ENCODE measurements around the gene TLR4.
A peak's percentile ranks its signal among the peaks of the same experiment; 100 is the strongest.

Gene TLR4

DNA sequence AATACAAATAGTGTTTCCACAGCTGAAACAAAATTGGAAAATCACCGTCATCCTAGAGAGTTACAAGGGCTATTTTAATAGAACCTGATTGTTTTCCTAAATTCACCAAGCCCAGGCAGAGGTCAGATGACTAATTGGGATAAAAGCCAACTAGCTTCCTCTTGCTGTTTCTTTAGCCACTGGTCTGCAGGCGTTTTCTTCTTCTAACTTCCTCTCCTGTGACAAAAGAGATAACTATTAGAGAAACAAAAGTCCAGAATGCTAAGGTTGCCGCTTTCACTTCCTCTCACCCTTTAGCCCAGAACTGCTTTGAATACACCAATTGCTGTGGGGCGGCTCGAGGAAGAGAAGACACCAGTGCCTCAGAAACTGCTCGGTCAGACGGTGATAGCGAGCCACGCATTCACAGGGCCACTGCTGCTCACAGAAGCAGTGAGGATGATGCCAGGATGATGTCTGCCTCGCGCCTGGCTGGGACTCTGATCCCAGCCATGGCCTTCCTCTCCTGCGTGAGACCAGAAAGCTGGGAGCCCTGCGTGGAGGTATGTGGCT, at the start of gene TLR4:
Gene TLR4 (plus strand): TSS at position 380 of the 552 bp plus-strand sequence. CDS start 70 bp downstream, at position 450.
- peak within 1 kb of the TSS; percentile 69 to 96 (median 80) for H3K4me3 ChIP-seq (ENCODE audit: low read depth in 1 of 5, low read length in 5 of 5)
- no peaks in the 10 kb centered on the region for H3K9me3 ChIP-seq (ENCODE audit: control insufficient read depth in 5 of 5, low read length in 5 of 5)
- H3K27ac ChIP-seq (ENCODE audit: low read depth, low read length), result peak within 1 kb of the TSS; percentile 91
- H3K36me3 ChIP-seq (ENCODE audit: control insufficient read depth in 5 of 5, insufficient read depth in 5 of 5, low read length in 5 of 5), result peaks cover 3 to 11% (median 7%) of the 10 kb centered on the region in 5 donors
- H3K27me3 ChIP-seq (ENCODE audit: control insufficient read depth in 5 of 5, insufficient read depth in 4 of 5, low read length in 5 of 5), result no peaks in the 10 kb centered on the region
- H3K9ac ChIP-seq (ENCODE audit: low read length in 5 of 5), result peak within 1 kb of the TSS; percentile 25 to 82 (median 80)
- peaks cover 7 to 52% (median 42%) of the 10 kb centered on the region in 5 donors for H3K4me1 ChIP-seq (ENCODE audit: control insufficient read depth in 5 of 5, insufficient read depth in 5 of 5, low read length in 5 of 5)

- Histone ChIP-seq H3K4me1 (ENCODE audit: control insufficient read depth in 5 of 5, insufficient read depth in 5 of 5, low read length in 5 of 5) (no peaks in the 10 kb centered on the region), H3K9ac (ENCODE audit: low read length in 5 of 5) (no peak overlapping the region), H3K9me3 (ENCODE audit: control insufficient read depth in 5 of 5, low read length in 5 of 5) (no peaks in the 10 kb centered on the region), H3K27me3 (ENCODE audit: control insufficient read depth in 5 of 5, insufficient read depth in 4 of 5, low read length in 5 of 5) (no peaks in the 10 kb centered on the region), H3K36me3 (ENCODE audit: control insufficient read depth in 5 of 5, insufficient read depth in 5 of 5, low read length in 5 of 5) (no peaks in the 10 kb centered on the region), H3K4me3 (ENCODE audit: low read depth in 1 of 5, low read length in 5 of 5) (no peak overlapping the region), H3K27ac (ENCODE audit: low read depth, low read length) (no peak overlapping the region)
Observed at GRCh38 chr9:117656002-117656401, 48.2 kb upstream of the TLR4 start.

DNA sequence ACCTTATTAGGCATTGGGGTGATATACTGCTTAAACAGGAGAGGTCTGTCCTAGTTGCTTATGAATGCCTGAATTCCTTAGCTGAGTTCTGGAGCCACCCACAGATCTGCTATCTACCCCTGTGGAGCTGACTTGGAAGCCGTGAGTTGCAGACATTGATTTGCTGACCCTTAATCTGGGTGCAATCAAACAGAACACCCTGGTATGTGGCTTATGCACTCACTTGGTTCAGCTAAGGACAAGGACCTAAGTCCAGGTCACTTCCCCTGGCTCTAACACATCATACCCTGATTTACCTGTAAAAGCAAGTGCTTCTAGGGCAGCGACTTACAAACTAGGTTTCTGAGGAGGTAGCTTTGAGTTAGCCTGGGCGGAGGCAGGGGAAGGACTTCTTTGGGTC, 41.6 kb upstream of the TLR4 start:
- Histone ChIP-seq H3K27me3 (ENCODE audit: control insufficient read depth in 5 of 5, insufficient read depth in 4 of 5, low read length in 5 of 5) (peaks cover 0 to 2% (median 0%) of the 10 kb centered on the region in 5 donors), H3K4me3 (ENCODE audit: low read depth in 1 of 5, low read length in 5 of 5) (no peak overlapping the region), H3K9me3 (ENCODE audit: control insufficient read depth in 5 of 5, low read length in 5 of 5) (no peaks in the 10 kb centered on the region), H3K4me1 (ENCODE audit: control insufficient read depth in 5 of 5, insufficient read depth in 5 of 5, low read length in 5 of 5) (no peaks in the 10 kb centered on the region), H3K27ac (ENCODE audit: low read depth, low read length) (no peak overlapping the region), H3K36me3 (ENCODE audit: control insufficient read depth in 5 of 5, insufficient read depth in 5 of 5, low read length in 5 of 5) (no peaks in the 10 kb centered on the region), H3K9ac (ENCODE audit: low read length in 5 of 5) (no peak overlapping the region)

GRCh38 chr9:117664419-117664818, 39.8 kb upstream of the TLR4 start:
- Histone ChIP-seq H3K36me3 (ENCODE audit: control insufficient read depth in 5 of 5, insufficient read depth in 5 of 5, low read length in 5 of 5) (no peaks in the 10 kb centered on the region), H3K9me3 (ENCODE audit: control insufficient read depth in 5 of 5, low read length in 5 of 5) (no peaks in the 10 kb centered on the region), H3K27me3 (ENCODE audit: control insufficient read depth in 5 of 5, insufficient read depth in 4 of 5, low read length in 5 of 5) (peaks cover 0 to 2% (median 0%) of the 10 kb centered on the region in 5 donors), H3K4me1 (ENCODE audit: control insufficient read depth in 5 of 5, insufficient read depth in 5 of 5, low read length in 5 of 5) (no peaks in the 10 kb centered on the region), H3K9ac (ENCODE audit: low read length in 5 of 5) (no peak overlapping the region), H3K27ac (ENCODE audit: low read depth, low read length) (no peak overlapping the region), H3K4me3 (ENCODE audit: low read depth in 1 of 5, low read length in 5 of 5) (no peak overlapping the region)

GRCh38 chr9:117665601-117666385, 38.4 kb upstream of the TLR4 start:
- H3K4me1 ChIP-seq (ENCODE audit: control insufficient read depth in 5 of 5, insufficient read depth in 5 of 5, low read length in 5 of 5), result no peaks in the 10 kb centered on the region
- peaks cover 0 to 2% (median 0%) of the 10 kb centered on the region in 5 donors for H3K27me3 ChIP-seq (ENCODE audit: control insufficient read depth in 5 of 5, insufficient read depth in 4 of 5, low read length in 5 of 5)
- no peak overlapping the region for H3K4me3 ChIP-seq (ENCODE audit: low read depth in 1 of 5, low read length in 5 of 5)
- no peaks in the 10 kb centered on the region for H3K9me3 ChIP-seq (ENCODE audit: control insufficient read depth in 5 of 5, low read length in 5 of 5)
- H3K36me3 ChIP-seq (ENCODE audit: control insufficient read depth in 5 of 5, insufficient read depth in 5 of 5, low read length in 5 of 5), result no peaks in the 10 kb centered on the region
- H3K27ac ChIP-seq (ENCODE audit: low read depth, low read length), result no peak overlapping the region
- no peak overlapping the region for H3K9ac ChIP-seq (ENCODE audit: low read length in 5 of 5)

GRCh38 chr9:117671468-117671867, 32.7 kb upstream of the TLR4 start:
- Histone ChIP-seq H3K9me3 (ENCODE audit: control insufficient read depth in 5 of 5, low read length in 5 of 5) (no peaks in the 10 kb centered on the region), H3K27ac (ENCODE audit: low read depth, low read length) (no peak overlapping the region), H3K4me3 (ENCODE audit: low read depth in 1 of 5, low read length in 5 of 5) (no peak overlapping the region), H3K9ac (ENCODE audit: low read length in 5 of 5) (no peak overlapping the region), H3K36me3 (ENCODE audit: control insufficient read depth in 5 of 5, insufficient read depth in 5 of 5, low read length in 5 of 5) (no peaks in the 10 kb centered on the region), H3K27me3 (ENCODE audit: control insufficient read depth in 5 of 5, insufficient read depth in 4 of 5, low read length in 5 of 5) (no peaks in the 10 kb centered on the region), H3K4me1 (ENCODE audit: control insufficient read depth in 5 of 5, insufficient read depth in 5 of 5, low read length in 5 of 5) (no peaks in the 10 kb centered on the region)

GRCh38 chr9:117672369-117672768, 31.8 kb upstream of the TLR4 start:
- Histone ChIP-seq H3K4me3 (ENCODE audit: low read depth in 1 of 5, low read length in 5 of 5) (no peak overlapping the region), H3K27ac (ENCODE audit: low read depth, low read length) (no peak overlapping the region), H3K9me3 (ENCODE audit: control insufficient read depth in 5 of 5, low read length in 5 of 5) (no peaks in the 10 kb centered on the region)

GRCh38 chr9:117677572-117677971, 26.6 kb upstream of the TLR4 start:
- no peak overlapping the region for H3K4me3 ChIP-seq (ENCODE audit: low read depth in 1 of 5, low read length in 5 of 5)
- H3K9ac ChIP-seq (ENCODE audit: low read length in 5 of 5), result no peak overlapping the region
- no peaks in the 10 kb centered on the region for H3K27me3 ChIP-seq (ENCODE audit: control insufficient read depth in 5 of 5, insufficient read depth in 4 of 5, low read length in 5 of 5)
- H3K36me3 ChIP-seq (ENCODE audit: control insufficient read depth in 5 of 5, insufficient read depth in 5 of 5, low read length in 5 of 5), result no peaks in the 10 kb centered on the region
- H3K4me1 ChIP-seq (ENCODE audit: control insufficient read depth in 5 of 5, insufficient read depth in 5 of 5, low read length in 5 of 5), result peaks cover 0 to 23% (median 0%) of the 10 kb centered on the region in 5 donors
- no peaks in the 10 kb centered on the region for H3K9me3 ChIP-seq (ENCODE audit: control insufficient read depth in 5 of 5, low read length in 5 of 5)
- H3K27ac ChIP-seq (ENCODE audit: low read depth, low read length), result no peak overlapping the region

More at GRCh38 chr9:117672369-117672768, 31.8 kb upstream of the TLR4 start:
- Histone ChIP-seq H3K4me1 (ENCODE audit: control insufficient read depth in 5 of 5, insufficient read depth in 5 of 5, low read length in 5 of 5) (peaks cover 0 to 3% (median 0%) of the 10 kb centered on the region in 5 donors), H3K27me3 (ENCODE audit: control insufficient read depth in 5 of 5, insufficient read depth in 4 of 5, low read length in 5 of 5) (no peaks in the 10 kb centered on the region), H3K36me3 (ENCODE audit: control insufficient read depth in 5 of 5, insufficient read depth in 5 of 5, low read length in 5 of 5) (no peaks in the 10 kb centered on the region), H3K9ac (ENCODE audit: low read length in 5 of 5) (no peak overlapping the region)

- Histone ChIP-seq H3K4me1 (ENCODE audit: control insufficient read depth in 5 of 5, insufficient read depth in 5 of 5, low read length in 5 of 5) (peaks cover 0 to 23% (median 0%) of the 10 kb centered on the region in 5 donors), H3K4me3 (ENCODE audit: low read depth in 1 of 5, low read length in 5 of 5) (no peak overlapping the region), H3K27ac (ENCODE audit: low read depth, low read length) (peak overlapping the region; percentile 38), H3K27me3 (ENCODE audit: control insufficient read depth in 5 of 5, insufficient read depth in 4 of 5, low read length in 5 of 5) (no peaks in the 10 kb centered on the region), H3K9ac (ENCODE audit: low read length in 5 of 5) (no peak overlapping the region), H3K9me3 (ENCODE audit: control insufficient read depth in 5 of 5, low read length in 5 of 5) (no peaks in the 10 kb centered on the region), H3K36me3 (ENCODE audit: control insufficient read depth in 5 of 5, insufficient read depth in 5 of 5, low read length in 5 of 5) (no peaks in the 10 kb centered on the region)
Observed at GRCh38 chr9:117678871-117679270, 25.3 kb upstream of the TLR4 start.

GRCh38 chr9:117679416-117679815, 24.8 kb upstream of the TLR4 start:
- Histone ChIP-seq H3K27me3 (ENCODE audit: control insufficient read depth in 5 of 5, insufficient read depth in 4 of 5, low read length in 5 of 5) (no peaks in the 10 kb centered on the region), H3K9ac (ENCODE audit: low read length in 5 of 5) (peak overlapping the region in 1 of 5 donors; percentile 21), H3K4me1 (ENCODE audit: control insufficient read depth in 5 of 5, insufficient read depth in 5 of 5, low read length in 5 of 5) (peaks cover 0 to 23% (median 0%) of the 10 kb centered on the region in 5 donors), H3K36me3 (ENCODE audit: control insufficient read depth in 5 of 5, insufficient read depth in 5 of 5, low read length in 5 of 5) (no peaks in the 10 kb centered on the region), H3K4me3 (ENCODE audit: low read depth in 1 of 5, low read length in 5 of 5) (peak overlapping the region in 3 of 5 donors; percentile 9 to 29 (median 10)), H3K9me3 (ENCODE audit: control insufficient read depth in 5 of 5, low read length in 5 of 5) (no peaks in the 10 kb centered on the region), H3K27ac (ENCODE audit: low read depth, low read length) (peak overlapping the region; percentile 38)
